ENCODE data around the gene SNX1.
A peak's percentile ranks its signal among the peaks of the same experiment; 100 is the strongest.

The SNX1 gene, protein sequence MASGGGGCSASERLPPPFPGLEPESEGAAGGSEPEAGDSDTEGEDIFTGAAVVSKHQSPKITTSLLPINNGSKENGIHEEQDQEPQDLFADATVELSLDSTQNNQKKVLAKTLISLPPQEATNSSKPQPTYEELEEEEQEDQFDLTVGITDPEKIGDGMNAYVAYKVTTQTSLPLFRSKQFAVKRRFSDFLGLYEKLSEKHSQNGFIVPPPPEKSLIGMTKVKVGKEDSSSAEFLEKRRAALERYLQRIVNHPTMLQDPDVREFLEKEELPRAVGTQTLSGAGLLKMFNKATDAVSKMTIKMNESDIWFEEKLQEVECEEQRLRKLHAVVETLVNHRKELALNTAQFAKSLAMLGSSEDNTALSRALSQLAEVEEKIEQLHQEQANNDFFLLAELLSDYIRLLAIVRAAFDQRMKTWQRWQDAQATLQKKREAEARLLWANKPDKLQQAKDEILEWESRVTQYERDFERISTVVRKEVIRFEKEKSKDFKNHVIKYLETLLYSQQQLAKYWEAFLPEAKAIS

GRCh38 chr15:64095795-64096667, at the start of gene SNX1:
SNX1 (plus strand) TSS chr15:64095982; CDS start chr15:64096014, 32 bp downstream.
- TF ChIP-seq CTCF (IDR thresholded peaks at IDR 0.05; ENCODE audit: borderline replicate concordance, control extremely low read depth, extremely low read depth, insufficient read depth, missing control alignments): no peak
- in situ Hi-C loops (cut with MboI; ENCODE audit: low sequenced_read_pairs, unreplicated experiment): no loop called here
- DNase-seq (ENCODE audit: low spot score): peak; percentile 94

- peak; percentile 77 for TF ChIP-seq CTCF (IDR thresholded peaks at IDR 0.05; ENCODE audit: borderline replicate concordance, control extremely low read depth, extremely low read depth, insufficient read depth, missing control alignments)
- DNase-seq (ENCODE audit: low spot score): peak; percentile 95
- in situ Hi-C loops (cut with MboI; ENCODE audit: low sequenced_read_pairs, unreplicated experiment): no loop called here
Observed at GRCh38 chr15:64046421-64047153, 49.2 kb upstream of the SNX1 start, which contains the start of gene DAPK2. DAPK2 (minus strand) TSS chr15:64046485; CDS start chr15:64040261, 6,224 bp downstream.

DNA sequence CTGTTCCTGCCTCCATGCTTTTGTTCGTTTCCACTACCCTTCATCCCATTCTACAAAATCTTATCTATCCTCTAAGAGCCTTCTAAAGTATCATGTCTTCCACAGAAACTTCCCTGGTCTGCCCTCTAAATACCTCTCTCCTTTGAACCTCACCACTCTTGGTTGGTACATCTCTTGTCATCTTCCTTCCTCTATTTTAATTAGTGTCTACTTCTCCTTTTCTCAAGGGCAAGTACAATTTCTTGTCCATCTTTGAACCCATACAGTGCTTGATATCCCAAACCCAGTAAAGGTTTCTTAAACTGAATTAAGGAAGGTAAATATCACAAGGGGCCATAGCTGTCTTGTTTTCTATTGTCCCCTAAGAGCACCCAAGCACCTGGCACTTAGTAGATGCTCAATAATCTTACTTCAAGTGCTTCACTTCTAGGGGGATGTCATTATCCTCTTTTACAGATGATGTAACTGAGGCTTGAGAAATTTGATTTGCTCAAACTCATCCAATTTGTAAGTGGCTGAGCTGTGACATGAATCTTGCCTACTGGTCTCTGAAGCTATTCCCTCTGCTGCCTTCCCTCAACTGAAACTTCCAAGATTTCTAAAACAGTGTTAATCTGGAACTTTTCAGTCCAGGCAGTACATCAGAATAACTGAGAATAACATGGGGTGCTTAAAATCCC, 46.9 kb upstream of the SNX1 start:
- in situ Hi-C loops (cut with MboI; ENCODE audit: low sequenced_read_pairs, unreplicated experiment): no loop called here
- DNase-seq (ENCODE audit: low spot score): no peak
- TF ChIP-seq CTCF (IDR thresholded peaks at IDR 0.05; ENCODE audit: borderline replicate concordance, control extremely low read depth, extremely low read depth, insufficient read depth, missing control alignments): no peak

DNA sequence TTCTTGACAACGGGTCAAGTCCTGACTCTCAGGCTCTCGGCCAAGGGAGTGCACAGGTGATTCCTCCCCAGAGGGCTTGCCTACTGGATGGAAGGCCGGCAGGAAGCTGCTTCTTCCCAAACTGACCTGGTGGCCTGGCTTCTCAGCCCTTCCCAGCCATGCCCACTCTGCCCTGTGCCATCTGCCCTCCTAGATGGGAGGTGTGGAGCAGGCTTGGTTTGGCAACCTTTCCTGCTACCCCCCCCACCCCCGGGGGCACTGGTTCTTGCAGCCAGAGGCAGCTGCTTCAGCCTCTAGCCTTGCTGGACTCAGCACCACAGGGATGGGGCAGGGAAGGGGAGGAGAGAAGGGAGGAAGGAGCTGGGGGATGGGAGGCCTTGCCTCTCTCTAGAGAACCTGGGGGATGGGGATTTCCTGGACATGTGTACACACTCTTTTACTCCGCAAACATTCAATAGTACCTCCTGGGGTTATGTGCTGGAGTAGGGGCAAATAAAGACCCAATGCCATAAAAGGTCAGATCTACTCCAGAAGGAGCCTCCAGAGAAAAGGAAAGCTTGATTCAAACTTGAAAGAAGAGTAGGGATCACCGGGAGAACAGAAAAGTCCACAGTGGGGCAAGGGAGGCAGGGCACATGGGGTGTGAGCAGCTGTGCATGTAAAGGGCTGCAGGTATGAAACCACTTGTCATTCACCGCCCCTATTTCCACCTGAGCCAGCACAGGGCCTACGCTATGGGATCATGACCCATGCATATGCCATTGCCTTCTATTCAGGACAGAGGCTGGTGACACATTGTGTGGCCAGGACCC, 45.3 kb upstream of the SNX1 start:
- DNase-seq (ENCODE audit: low spot score): no peak
- TF ChIP-seq CTCF (IDR thresholded peaks at IDR 0.05; ENCODE audit: borderline replicate concordance, control extremely low read depth, extremely low read depth, insufficient read depth, missing control alignments): no peak
- in situ Hi-C loops (cut with MboI; ENCODE audit: low sequenced_read_pairs, unreplicated experiment): loop anchor here (10.0 to 25.0 kb wide), 3 partner anchors 306 to 588 kb away; no protein-coding TSS in a partner anchor

GRCh38 chr15:64051093-64051402, 44.7 kb upstream of the SNX1 start:
- no peak for DNase-seq (ENCODE audit: low spot score)
- TF ChIP-seq CTCF (IDR thresholded peaks at IDR 0.05; ENCODE audit: borderline replicate concordance, control extremely low read depth, extremely low read depth, insufficient read depth, missing control alignments): no peak
- in situ Hi-C loops (cut with MboI; ENCODE audit: low sequenced_read_pairs, unreplicated experiment): loop anchor here (10.0 to 25.0 kb wide), 3 partner anchors 306 to 589 kb away; no protein-coding TSS in a partner anchor
